Epithelial cell of esophagus (primary cell): ENCODE results near the gene POLR2I.

Experiments used
- DNase-seq: peaks from one replicate; pipeline ENCODE4 v3.0.0; 2010; ENCODE audit warnings: low read depth
- H3K4me3 ChIP-seq: 2 replicates; pipeline ENCODE4 v1.5.1; 2011; ENCODE audit warnings: mild to moderate bottlenecking, low read length, control low read depth
- CTCF ChIP-seq: IDR thresholded peaks from 2 replicates; pipeline ENCODE4 v1.5.1; 2011; ENCODE audit warnings: low read depth, mild to moderate bottlenecking, low read length, control low read depth, inconsistent platforms; ENCODE audit not compliant: insufficient read depth; ENCODE audit errors: missing control alignments

POLR2I gene

GRCh38 chr19:36128392-36128736 is 13.7 kb upstream of the POLR2I start:
- DNase-seq, result no peak
- no peak for TF ChIP-seq CTCF
- peak overlapping the region; percentile 48 for H3K4me3 ChIP-seq

GRCh38 chr19:36125557-36125956 is 10.9 kb upstream of the POLR2I start:
- no peak for DNase-seq
- no peak for TF ChIP-seq CTCF
- no peak overlapping the region for H3K4me3 ChIP-seq

DNA sequence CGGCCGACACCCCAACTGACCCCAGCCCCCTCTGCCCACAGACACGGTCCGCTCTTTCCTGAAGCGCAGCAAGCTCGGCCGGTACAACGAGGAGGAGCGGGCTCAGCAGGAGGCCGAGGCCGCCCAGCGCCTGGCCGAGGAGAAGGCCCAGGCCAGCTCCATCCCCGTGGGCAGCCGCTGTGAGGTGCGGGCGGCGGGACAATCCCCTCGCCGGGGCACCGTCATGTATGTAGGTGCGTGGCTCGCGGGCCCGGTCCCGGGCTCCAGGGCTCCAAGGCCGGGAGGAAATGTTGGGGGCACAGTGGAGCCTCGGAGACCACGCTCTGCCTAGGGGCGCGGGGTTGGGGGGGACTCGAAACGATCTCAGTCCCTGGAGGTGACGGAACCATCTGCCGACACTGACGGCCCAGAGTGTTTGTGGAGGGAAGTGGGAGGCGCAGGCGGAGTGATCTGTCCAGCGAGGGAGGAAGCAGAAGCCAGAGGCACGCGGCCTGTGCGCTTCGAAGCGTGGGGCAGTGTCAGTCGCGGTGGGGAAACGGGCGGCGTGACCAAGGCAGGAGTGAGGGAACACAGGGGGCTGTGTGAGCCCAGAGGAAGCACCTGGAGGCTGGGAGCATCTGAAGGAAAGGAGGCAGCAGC is 6.9 kb upstream of the POLR2I start:
- H3K4me3 ChIP-seq, result no peak overlapping the region
- no peak for TF ChIP-seq CTCF
- no peak for DNase-seq

GRCh38 chr19:36120984-36121358 is 6.3 kb upstream of the POLR2I start:
- TF ChIP-seq CTCF, result no peak
- no peak overlapping the region for H3K4me3 ChIP-seq
- DNase-seq, result no peak

GRCh38 chr19:36120092-36120983 is 5.7 kb upstream of the POLR2I start:
- DNase-seq, result no peak
- H3K4me3 ChIP-seq, result no peak overlapping the region
- no peak for TF ChIP-seq CTCF

DNA sequence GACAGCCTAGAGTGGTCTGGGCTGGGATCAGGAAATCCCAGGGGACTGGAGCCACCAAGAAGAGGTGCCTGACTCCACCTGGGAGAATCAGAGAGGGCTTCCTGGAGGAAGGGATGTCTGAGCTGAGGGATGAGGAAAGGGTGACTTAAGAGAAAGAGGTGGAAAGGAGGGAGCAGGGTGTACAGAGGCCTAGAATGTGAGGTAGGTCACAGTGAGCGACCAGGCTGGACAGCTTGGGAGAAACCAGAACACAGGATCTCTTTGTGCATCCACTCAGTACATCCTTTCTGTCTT is 1.6 kb upstream of the POLR2I start:
- DNase-seq, result no peak
- H3K4me3 ChIP-seq, result peak overlapping the region; percentile 57
- TF ChIP-seq CTCF, result no peak
